Measurements from ENCODE around the gene ATP5MC2.

ATP5MC2 gene

GRCh38 chr12:53623548-53624385, 52.1 kb downstream of the ATP5MC2 start:
- peak overlapping the region; percentile 40 to 90 for H3K4me3 ChIP-seq (ENCODE audit: low read length in 2 of 2)
- peak overlapping the region; percentile 66 to 93 for H3K27ac ChIP-seq (ENCODE audit: low read depth in 2 of 2, low read length in 2 of 2)
- H3K4me1 ChIP-seq (ENCODE audit: control insufficient read depth in 2 of 2, insufficient read depth in 2 of 2, low read length in 2 of 2) = peaks cover 20 to 33% of the 10 kb centered on the region in 2 donors
- peak overlapping the region; percentile 35 to 77 for H3K9ac ChIP-seq (ENCODE audit: low read depth in 1 of 2, low read length in 2 of 2)
- no peaks in the 10 kb centered on the region for H3K27me3 ChIP-seq (ENCODE audit: control insufficient read depth in 2 of 2, insufficient read depth in 2 of 2, low read length in 2 of 2)
- H3K9me3 ChIP-seq (ENCODE audit: control insufficient read depth in 2 of 2, low read length in 2 of 2) = no peaks in the 10 kb centered on the region
- no peaks in the 10 kb centered on the region for H3K36me3 ChIP-seq (ENCODE audit: control insufficient read depth in 2 of 2, insufficient read depth in 2 of 2, low read length in 2 of 2)

- H3K27ac ChIP-seq (ENCODE audit: low read depth in 2 of 2, low read length in 2 of 2) = peak overlapping the region in 1 of 2 donors; percentile 93
- H3K36me3 ChIP-seq (ENCODE audit: control insufficient read depth in 2 of 2, insufficient read depth in 2 of 2, low read length in 2 of 2) = no peaks in the 10 kb centered on the region
- H3K4me3 ChIP-seq (ENCODE audit: low read length in 2 of 2) = peak overlapping the region in 1 of 2 donors; percentile 90
- H3K4me1 ChIP-seq (ENCODE audit: control insufficient read depth in 2 of 2, insufficient read depth in 2 of 2, low read length in 2 of 2) = peaks cover 25 to 37% of the 10 kb centered on the region in 2 donors
- no peaks in the 10 kb centered on the region for H3K27me3 ChIP-seq (ENCODE audit: control insufficient read depth in 2 of 2, insufficient read depth in 2 of 2, low read length in 2 of 2)
- no peaks in the 10 kb centered on the region for H3K9me3 ChIP-seq (ENCODE audit: control insufficient read depth in 2 of 2, low read length in 2 of 2)
- no peak overlapping the region for H3K9ac ChIP-seq (ENCODE audit: low read depth in 1 of 2, low read length in 2 of 2)
Observed at GRCh38 chr12:53622724-53623123, 53.2 kb downstream of the ATP5MC2 start.

- peak overlapping the region; percentile 19 to 48 for H3K4me3 ChIP-seq (ENCODE audit: low read length in 2 of 2)
- H3K4me1 ChIP-seq (ENCODE audit: control insufficient read depth in 2 of 2, insufficient read depth in 2 of 2, low read length in 2 of 2) = peaks cover 7 to 9% of the 10 kb centered on the region in 2 donors
- H3K36me3 ChIP-seq (ENCODE audit: control insufficient read depth in 2 of 2, insufficient read depth in 2 of 2, low read length in 2 of 2) = peaks cover 4% of the 10 kb centered on the region in 2 donors
- H3K9ac ChIP-seq (ENCODE audit: low read depth in 1 of 2, low read length in 2 of 2) = peak overlapping the region in 1 of 2 donors; percentile 6
- peak overlapping the region in 1 of 2 donors; percentile 22 for H3K27ac ChIP-seq (ENCODE audit: low read depth in 2 of 2, low read length in 2 of 2)
- no peaks in the 10 kb centered on the region for H3K27me3 ChIP-seq (ENCODE audit: control insufficient read depth in 2 of 2, insufficient read depth in 2 of 2, low read length in 2 of 2)
- no peaks in the 10 kb centered on the region for H3K9me3 ChIP-seq (ENCODE audit: control insufficient read depth in 2 of 2, low read length in 2 of 2)
Observed at GRCh38 chr12:53618275-53618674, 57.6 kb downstream of the ATP5MC2 start.

- H3K9ac ChIP-seq (ENCODE audit: low read depth in 1 of 2, low read length in 2 of 2) = no peak overlapping the region
- H3K4me3 ChIP-seq (ENCODE audit: low read length in 2 of 2) = peak overlapping the region in 1 of 2 donors; percentile 48
- peaks cover 4 to 5% of the 10 kb centered on the region in 2 donors for H3K4me1 ChIP-seq (ENCODE audit: control insufficient read depth in 2 of 2, insufficient read depth in 2 of 2, low read length in 2 of 2)
- H3K27ac ChIP-seq (ENCODE audit: low read depth in 2 of 2, low read length in 2 of 2) = no peak overlapping the region
- peaks cover 4% of the 10 kb centered on the region in 2 donors for H3K36me3 ChIP-seq (ENCODE audit: control insufficient read depth in 2 of 2, insufficient read depth in 2 of 2, low read length in 2 of 2)
- no peaks in the 10 kb centered on the region for H3K9me3 ChIP-seq (ENCODE audit: control insufficient read depth in 2 of 2, low read length in 2 of 2)
- no peaks in the 10 kb centered on the region for H3K27me3 ChIP-seq (ENCODE audit: control insufficient read depth in 2 of 2, insufficient read depth in 2 of 2, low read length in 2 of 2)
Observed at GRCh38 chr12:53617700-53618099, 58.2 kb downstream of the ATP5MC2 start.

- Histone ChIP-seq H3K4me1 (ENCODE audit: control insufficient read depth in 2 of 2, insufficient read depth in 2 of 2, low read length in 2 of 2) (peaks cover 4 to 5% of the 10 kb centered on the region in 2 donors), H3K27me3 (ENCODE audit: control insufficient read depth in 2 of 2, insufficient read depth in 2 of 2, low read length in 2 of 2) (no peaks in the 10 kb centered on the region), H3K27ac (ENCODE audit: low read depth in 2 of 2, low read length in 2 of 2) (no peak overlapping the region), H3K36me3 (ENCODE audit: control insufficient read depth in 2 of 2, insufficient read depth in 2 of 2, low read length in 2 of 2) (peaks cover 4 to 5% of the 10 kb centered on the region in 2 donors), H3K9me3 (ENCODE audit: control insufficient read depth in 2 of 2, low read length in 2 of 2) (no peaks in the 10 kb centered on the region), H3K9ac (ENCODE audit: low read depth in 1 of 2, low read length in 2 of 2) (no peak overlapping the region), H3K4me3 (ENCODE audit: low read length in 2 of 2) (no peak overlapping the region)
Observed at GRCh38 chr12:53616950-53617349, 58.9 kb downstream of the ATP5MC2 start.
